Measurements from ENCODE around the gene INTS14. TPM values are rescaled to one million over a fixed set of nuclear protein-coding genes. Genes with fewer than 3 reads are reported as not detected.

Gene INTS14
- total RNA-seq, 1 experiment from 2014 or later: 28.3 TPM

- TF ChIP-seq MAX (CRISPR knock-in tag; IDR thresholded peaks at IDR 0.05) (peak; percentile 81), ZNF281 (CRISPR knock-in tag; IDR thresholded peaks at IDR 0.05) (0 out of 2 replicates have a peak, but pooled peaks have one; percentile 71), ZNF232 (CRISPR knock-in tag; IDR thresholded peaks at IDR 0.05) (peak; percentile 92), HMGA2 (CRISPR knock-in tag; IDR thresholded peaks at IDR 0.05) (no peak), JUN (CRISPR knock-in tag; IDR thresholded peaks at IDR 0.05) (no peak; the same call in 1 of the 2 replicates), ETV6 (CRISPR knock-in tag; IDR thresholded peaks at IDR 0.05) (peak; percentile 36; the same call in 1 of the 2 replicates), SMAD3 (CRISPR knock-in tag; IDR thresholded peaks at IDR 0.05; ENCODE audit: borderline replicate concordance) (no peak), AR (CRISPR knock-in tag; IDR thresholded peaks at IDR 0.05) (no peak), E2F1 (CRISPR knock-in tag; IDR thresholded peaks at IDR 0.05) (0 out of 2 replicates have a peak, but pooled peaks have one; percentile 35), HMGXB4 (CRISPR knock-in tag; IDR thresholded peaks at IDR 0.05) (peak; percentile 98), ZNF219 (CRISPR knock-in tag; IDR thresholded peaks at IDR 0.05; ENCODE audit: borderline replicate concordance) (peak; percentile 43; the same call in 1 of the 2 replicates), ZSCAN18 (CRISPR knock-in tag; IDR thresholded peaks at IDR 0.05) (no peak), ATF2 (CRISPR knock-in tag; IDR thresholded peaks at IDR 0.05; ENCODE audit: borderline replicate concordance, low read depth) (no peak), ZBTB43 (CRISPR knock-in tag; IDR thresholded peaks at IDR 0.05) (peak; percentile 88), TP53 (CRISPR knock-in tag; IDR thresholded peaks at IDR 0.05) (peak; percentile 95), CTCF (IDR thresholded peaks at IDR 0.05) (peak; percentile 67), RELA (CRISPR knock-in tag; IDR thresholded peaks at IDR 0.05; ENCODE audit: borderline replicate concordance) (no peak), NFE2L1 (CRISPR knock-in tag; IDR thresholded peaks at IDR 0.05) (peak; percentile 77), KAT7 (CRISPR knock-in tag; IDR thresholded peaks at IDR 0.05; ENCODE audit: borderline replicate concordance) (0 out of 2 replicates have a peak, but pooled peaks have one; percentile 36), FOXP4 (CRISPR knock-in tag; IDR thresholded peaks at IDR 0.05) (peak; percentile 84)
Observed at GRCh38 chr15:65610871-65611718, at the start of gene INTS14 (continued).
